Tibial artery (tissue), 4 donors: ENCODE measurements around the gene HOXD10.
A peak's percentile ranks its signal among the peaks of the same experiment; 100 is the strongest.

Experiments used
- DNase-seq, 2 donors: peaks; one replicate each; pipeline ENCODE4 v3.0.0-alpha.2; 2019
- H3K27ac ChIP-seq, 2 donors: fragments of 200-600 bp; sonication (generic) in 1 of 2; 1 replicate in 1 of 2; 2 replicates in 1 of 2; pipeline ENCODE4 v1.5.1; 2018 to 2019; ENCODE audit warnings: mild to moderate bottlenecking in 1 of 2
- H3K27me3 ChIP-seq, 2 donors: fragments of 200-600 bp; sonication (generic) in 1 of 2; one replicate each; pipeline versions ENCODE4 v1.5.1 to v1.6.0; 2016 to 2019
- H3K36me3 ChIP-seq, 3 donors: fragments of 200-600 bp; sonication (generic) in 2 of 3; one replicate each; pipeline ENCODE4 v1.5.1; 2016 to 2019; ENCODE audit warnings: mild to moderate bottlenecking in 2 of 3
- H3K4me1 ChIP-seq, 4 donors: fragments of 200-600 bp; sonication (generic) in 2 of 4; 1 replicate in 3 of 4; 2 replicates in 1 of 4; pipeline ENCODE4 v1.5.1; 2016 to 2019
- H3K4me3 ChIP-seq, 2 donors: fragments of 200-600 bp; sonication (generic) in 1 of 2; 1 replicate in 1 of 2; 2 replicates in 1 of 2; pipeline ENCODE4 v1.5.1; 2018 to 2019; ENCODE audit warnings: mild to moderate bottlenecking in 2 of 2
- H3K9me3 ChIP-seq, 3 donors: fragments of 200-600 bp; sonication (generic) in 1 of 3; one replicate each; pipeline ENCODE4 v1.5.1; 2016 to 2019
- intact Hi-C: fragments of 100-400 bp; cut with DNase I; formaldehyde crosslinking; loops from one replicate; pipeline ENCODE4 v1.15.0; 2023; ENCODE audit warnings: low total_unique reads
- TF ChIP-seq, protein P1 (sequence below), 2 experiments: fragments of 200-600 bp in 1 of 2; fragments of 450-650 bp in 1 of 2; IDR thresholded peaks; one replicate each; pipeline ENCODE4 v1.5.1; 2017 to 2019; ENCODE audit warnings: antibody characterized with exemption in 2 of 2, mild to moderate bottlenecking in 1 of 2, moderate library complexity in 1 of 2

The HOXD10 gene

GRCh38 chr2:176109192-176109901 lies 7.2 kb upstream of the HOXD10 start:
- TF ChIP-seq, protein P1, sequence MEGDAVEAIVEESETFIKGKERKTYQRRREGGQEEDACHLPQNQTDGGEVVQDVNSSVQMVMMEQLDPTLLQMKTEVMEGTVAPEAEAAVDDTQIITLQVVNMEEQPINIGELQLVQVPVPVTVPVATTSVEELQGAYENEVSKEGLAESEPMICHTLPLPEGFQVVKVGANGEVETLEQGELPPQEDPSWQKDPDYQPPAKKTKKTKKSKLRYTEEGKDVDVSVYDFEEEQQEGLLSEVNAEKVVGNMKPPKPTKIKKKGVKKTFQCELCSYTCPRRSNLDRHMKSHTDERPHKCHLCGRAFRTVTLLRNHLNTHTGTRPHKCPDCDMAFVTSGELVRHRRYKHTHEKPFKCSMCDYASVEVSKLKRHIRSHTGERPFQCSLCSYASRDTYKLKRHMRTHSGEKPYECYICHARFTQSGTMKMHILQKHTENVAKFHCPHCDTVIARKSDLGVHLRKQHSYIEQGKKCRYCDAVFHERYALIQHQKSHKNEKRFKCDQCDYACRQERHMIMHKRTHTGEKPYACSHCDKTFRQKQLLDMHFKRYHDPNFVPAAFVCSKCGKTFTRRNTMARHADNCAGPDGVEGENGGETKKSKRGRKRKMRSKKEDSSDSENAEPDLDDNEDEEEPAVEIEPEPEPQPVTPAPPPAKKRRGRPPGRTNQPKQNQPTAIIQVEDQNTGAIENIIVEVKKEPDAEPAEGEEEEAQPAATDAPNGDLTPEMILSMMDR (IDR thresholded peaks at IDR 0.05), result no peak
- H3K27me3 ChIP-seq, result peaks cover 19 to 99% of the 10 kb centered on the region in 2 donors
- H3K4me3 ChIP-seq, result no peak overlapping the region
- peaks cover 0 to 40% (median 33%) of the 10 kb centered on the region in 4 donors for H3K4me1 ChIP-seq
- no peak for DNase-seq
- no peak overlapping the region for H3K27ac ChIP-seq
- H3K36me3 ChIP-seq, result no peaks in the 10 kb centered on the region
- H3K9me3 ChIP-seq, result no peaks in the 10 kb centered on the region
- intact Hi-C loops, result no loop called here

- intact Hi-C loops, result loop anchor here (10.0 kb wide), 1 partner anchor 1035 kb away; no protein-coding TSS in a partner anchor
- Histone ChIP-seq H3K36me3 (no peaks in the 10 kb centered on the region), H3K27ac (no peak overlapping the region), H3K9me3 (no peaks in the 10 kb centered on the region), H3K4me3 (no peak overlapping the region), H3K4me1 (peaks cover 0 to 34% (median 27%) of the 10 kb centered on the region in 4 donors), H3K27me3 (peaks cover 19 to 99% of the 10 kb centered on the region in 2 donors)
- TF ChIP-seq, protein P1 (IDR thresholded peaks at IDR 0.05), result no peak
- DNase-seq, result no peak
These were observed 6.6 kb upstream of the HOXD10 start for GRCh38 chr2:176109946-176110345.

DNA sequence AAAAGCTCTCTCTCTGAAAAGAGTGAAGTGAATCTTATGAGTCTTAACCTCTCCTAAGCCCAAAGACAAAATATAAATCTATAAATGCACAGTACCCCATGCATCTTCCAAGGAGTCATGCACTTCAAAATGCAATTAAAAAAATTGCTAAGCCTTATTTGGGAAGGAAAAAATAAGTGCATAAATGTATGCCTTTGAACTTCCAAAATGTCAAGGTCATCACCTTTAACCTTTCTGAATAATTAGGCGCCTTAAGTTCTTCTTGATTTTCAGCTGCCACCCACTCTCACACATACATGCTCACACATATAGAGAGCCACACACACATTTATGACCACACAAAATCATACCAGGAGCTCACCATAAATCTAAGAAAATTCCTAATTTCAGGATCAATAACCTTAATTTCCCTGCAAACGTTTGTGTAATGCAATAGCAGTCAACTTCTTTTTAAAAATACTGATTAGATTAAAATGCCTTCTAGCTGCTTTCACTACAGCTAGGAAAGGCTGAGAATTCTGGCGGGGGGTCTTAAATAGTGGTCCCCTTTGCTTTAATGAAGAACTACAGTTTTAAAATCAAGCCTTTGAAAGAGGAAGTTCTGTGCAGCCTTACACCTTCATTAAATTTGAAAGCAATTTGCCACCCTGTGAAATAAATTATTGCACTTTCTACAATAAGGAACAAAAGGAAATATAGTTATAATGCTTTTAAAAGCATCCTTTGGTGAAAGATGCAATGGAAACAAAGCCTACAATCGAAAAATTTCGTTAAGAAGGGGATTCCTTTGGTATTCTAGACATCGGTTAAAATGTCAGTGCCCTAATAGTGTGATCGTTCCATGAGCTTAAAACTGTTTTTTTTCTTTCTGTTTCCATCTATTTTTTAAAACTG lies 5.9 kb upstream of the HOXD10 start:
- Histone ChIP-seq H3K27ac (no peak overlapping the region), H3K4me3 (no peak overlapping the region), H3K27me3 (peaks cover 19 to 99% of the 10 kb centered on the region in 2 donors), H3K9me3 (no peaks in the 10 kb centered on the region), H3K4me1 (peaks cover 0 to 30% (median 25%) of the 10 kb centered on the region in 4 donors), H3K36me3 (no peaks in the 10 kb centered on the region)
- intact Hi-C loops, result loop anchor here (10.0 kb wide), 1 partner anchor 1034 kb away; no protein-coding TSS in a partner anchor
- TF ChIP-seq, protein P1 (IDR thresholded peaks at IDR 0.05), result no peak
- no peak for DNase-seq

DNA sequence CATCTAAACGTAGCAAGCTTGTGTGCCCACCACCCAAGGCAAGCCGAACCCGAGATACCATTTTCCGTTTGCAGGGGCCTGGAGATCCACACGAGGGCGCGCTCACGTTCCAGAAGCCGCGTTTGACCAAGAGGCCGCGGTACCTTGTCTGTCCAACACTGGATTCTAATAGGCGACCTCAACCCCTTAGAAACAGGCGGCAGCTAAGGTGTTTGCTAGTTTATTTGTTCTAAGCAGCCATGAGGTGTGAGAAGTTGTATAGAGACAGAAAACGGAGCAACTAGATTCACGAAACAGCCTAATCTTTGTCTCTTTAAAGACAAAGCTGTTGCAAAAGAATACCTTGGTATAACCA lies 5.3 kb upstream of the HOXD10 start:
- H3K27ac ChIP-seq, result no peak overlapping the region
- no peaks in the 10 kb centered on the region for H3K9me3 ChIP-seq
- peaks cover 0 to 34% (median 28%) of the 10 kb centered on the region in 4 donors for H3K4me1 ChIP-seq
- DNase-seq, result no peak
- intact Hi-C loops, result loop anchor here (10.0 kb wide), 1 partner anchor 1034 kb away; no protein-coding TSS in a partner anchor
- no peaks in the 10 kb centered on the region for H3K36me3 ChIP-seq
- peaks cover 17 to 99% of the 10 kb centered on the region in 2 donors for H3K27me3 ChIP-seq
- H3K4me3 ChIP-seq, result no peak overlapping the region
- TF ChIP-seq, protein P1 (IDR thresholded peaks at IDR 0.05), result peak; percentile 26 to 37

GRCh38 chr2:176111846-176112374 lies 4.7 kb upstream of the HOXD10 start:
- intact Hi-C loops, result loop anchor here (10.0 kb wide), 1 partner anchor 1033 kb away; no protein-coding TSS in a partner anchor
- Histone ChIP-seq H3K27ac (no peak overlapping the region), H3K9me3 (no peaks in the 10 kb centered on the region), H3K36me3 (no peaks in the 10 kb centered on the region), H3K27me3 (peaks cover 12 to 99% of the 10 kb centered on the region in 2 donors), H3K4me3 (no peak overlapping the region), H3K4me1 (peaks cover 0 to 32% (median 25%) of the 10 kb centered on the region in 4 donors)
- DNase-seq, result no peak
- TF ChIP-seq, protein P1 (IDR thresholded peaks at IDR 0.05), result no peak
